K562 (cell line): ENCODE measurements around the gene ARHGAP4. TPM values are rescaled to one million over a fixed set of nuclear protein-coding genes. Genes with fewer than 3 reads are reported as not detected.
A peak's percentile ranks its signal among the peaks of the same experiment; 100 is the strongest.

Experiments
- ATF1 ChIP-seq, 2 experiments: fragments of 450-650 bp in 1 of 2; IDR thresholded peaks; 2 replicates each; pipeline ENCODE4 v1.6.1; 2016; ENCODE audit warnings: missing compliant biosample characterization in 1 of 2, missing genetic modification characterization in 1 of 2
- ATF3 ChIP-seq, 2 experiments: fragments of 450-650 bp in 1 of 2; sonication (generic) in 1 of 2; formaldehyde crosslinking in 1 of 2; IDR thresholded peaks in 1 of 2; conservative IDR thresholded peaks in 1 of 2; 2 replicates each; pipeline versions ENCODE4 v1.6.1 to v1.8.1; 2016 to 2023; ENCODE audit warnings: mild to moderate bottlenecking in 2 of 2, moderate library complexity in 2 of 2, inconsistent platforms in 1 of 2, missing genetic modification reagents in 1 of 2
- CBFA2T2 ChIP-seq: fragments of 450-650 bp; conservative IDR thresholded peaks from 2 replicates; pipeline ENCODE4 v1.6.1; 2017; ENCODE audit warnings: mild to moderate bottlenecking
- CEBPB ChIP-seq: fragments of 450-650 bp; IDR thresholded peaks from 2 replicates; pipeline ENCODE4 v1.6.1; 2016; ENCODE audit warnings: missing genetic modification characterization, missing compliant biosample characterization
- CREB3L1 ChIP-seq: fragments of 450-650 bp; IDR thresholded peaks from 2 replicates; pipeline ENCODE4 v1.6.1; 2014; ENCODE audit warnings: low read depth, mild to moderate bottlenecking, moderate library complexity, borderline replicate concordance
- DPF2 ChIP-seq: fragments of 450-650 bp; IDR thresholded peaks from 2 replicates; pipeline ENCODE4 v1.6.1; 2016
- FOXJ3 ChIP-seq: sonication (generic); formaldehyde crosslinking; IDR thresholded peaks from 2 replicates; pipeline ENCODE4 v1.4.0; 2020; ENCODE audit warnings: mild to moderate bottlenecking, missing genetic modification reagents
- FOXK2 ChIP-seq, 2 experiments: fragments of 450-650 bp; IDR thresholded peaks in 1 of 2; conservative IDR thresholded peaks in 1 of 2; 2 replicates each; pipeline ENCODE4 v1.6.1; 2016; ENCODE audit warnings: low read depth in 2 of 2, mild to moderate bottlenecking in 1 of 2
- FUS ChIP-seq: fragments of 200-400 bp; formaldehyde crosslinking; optimal IDR thresholded peaks from 2 replicates; pipeline ENCODE3; 2017; ENCODE audit warnings: low read depth, low read length
- HCFC1 ChIP-seq: IDR thresholded peaks from 2 replicates; pipeline ENCODE4 v1.6.1; 2012; ENCODE audit warnings: low read depth, low read length, improper control_type of control experiment
- HDAC2 ChIP-seq: fragments of 450-650 bp; IDR thresholded peaks from 2 replicates; pipeline ENCODE4 v1.6.1; 2016; ENCODE audit warnings: mild to moderate bottlenecking
- HLTF ChIP-seq: fragments of 450-650 bp; IDR thresholded peaks from 2 replicates; pipeline ENCODE4 v1.6.1; 2016
- LARP7 ChIP-seq: fragments of 450-650 bp; IDR thresholded peaks from 2 replicates; pipeline ENCODE4 v1.6.1; 2016
- MYC ChIP-seq, 2 experiments: fragments of 250-450 bp in 1 of 2; sonication (Bioruptor Pico) in 1 of 2; IDR thresholded peaks; 2 replicates each; pipeline versions ENCODE4 v1.5.1 to v1.6.1; 2012 to 2021; ENCODE audit warnings: low read depth in 2 of 2, borderline replicate concordance in 1 of 2, improper control_type of control experiment in 1 of 2, low read length in 1 of 2, mild to moderate bottlenecking in 1 of 2, moderate library complexity in 1 of 2
- NCOA4 ChIP-seq: fragments of 450-650 bp; IDR thresholded peaks from 2 replicates; pipeline ENCODE4 v1.6.1; 2018; ENCODE audit warnings: mild to moderate bottlenecking; ENCODE audit not compliant: partially characterized antibody
- NEUROD1 ChIP-seq: fragments of 150-350 bp; IDR thresholded peaks from 2 replicates; pipeline ENCODE4 v1.6.1; 2014; ENCODE audit warnings: borderline replicate concordance, low read length, low read depth; ENCODE audit not compliant: partially characterized antibody
- NFE2 ChIP-seq: IDR thresholded peaks from 2 replicates; pipeline ENCODE4 v1.6.1; 2014; ENCODE audit warnings: antibody characterized with exemption, low read depth
- PBX2 ChIP-seq, 2 experiments: IDR thresholded peaks in 1 of 2; conservative IDR thresholded peaks in 1 of 2; 2 replicates each; pipeline ENCODE4 v1.6.1; 2016; ENCODE audit warnings: low read depth in 2 of 2, mild to moderate bottlenecking in 1 of 2, missing compliant biosample characterization in 1 of 2, missing genetic modification characterization in 1 of 2, moderate library complexity in 1 of 2
- PHB2 ChIP-seq: fragments of 450-650 bp; IDR thresholded peaks from 2 replicates; pipeline ENCODE4 v1.6.1; 2017; ENCODE audit warnings: low read depth
- SPI1 ChIP-seq: IDR thresholded peaks from 2 replicates; pipeline ENCODE4 v1.6.1; 2011; ENCODE audit warnings: low read depth, low read length, control low read depth, borderline replicate concordance
- TARDBP ChIP-seq: fragments of 450-650 bp; IDR thresholded peaks from 2 replicates; pipeline ENCODE4 v1.6.1; 2016
- ZEB2 ChIP-seq: fragments of 450-650 bp; IDR thresholded peaks from 2 replicates; pipeline ENCODE4 v1.6.1; 2016
- ZKSCAN8 ChIP-seq: fragments of 200-800 bp; sonication (Bioruptor generic); IDR thresholded peaks from 2 replicates; pipeline ENCODE4 v1.6.1; 2016; ENCODE audit warnings: missing genetic modification characterization, missing compliant biosample characterization
- ZNF24 ChIP-seq: fragments of 450-650 bp; IDR thresholded peaks from 2 replicates; pipeline ENCODE4 v1.6.1; 2016
- polyA plus RNA-seq, 8 experiments: library from polyadenylated mRNA; depleted of rRNA in 4 of 8; stranded (reverse) in 5 of 8; unstranded in 3 of 8; fragments of >200 nt; fragmentation: Nextera tagmentation in 2 of 8; fragmentation: Illumina TruSeq in 1 of 8; extraction: Ambion mirVana in 2 of 8; extraction: Trizol in 1 of 8; gene quantifications; 2 replicates each; pipeline versions ENCODE4 v1.2.1 to v1.2.3, GENCODE V29; 2011 to 2014; ENCODE audit warnings: inconsistent platforms in 1 of 8, missing spikeins in 1 of 8
- total RNA-seq, 7 experiments: library from RNA; depleted of rRNA in 6 of 7; stranded (reverse); fragments of >200 nt in 6 of 7; fragmentation: Illumina TruSeq in 2 of 7; extraction: Trizol in 2 of 7; gene quantifications; 2 replicates each; pipeline versions ENCODE4 v1.2.1 to v1.2.3, GENCODE V29; 2011 to 2021; ENCODE audit warnings: low replicate concordance in 1 of 7

ARHGAP4 gene
- total and polyA plus RNA-seq, 9 of the 15 experiments (the other 6 are each of a cell fraction or from before 2014, with no cell fraction given): 0.30 to 81.8 (median 13.5) TPM

GRCh38 chrX:153897899-153898298, 28.2 kb downstream of the ARHGAP4 start (continued):
- TF ChIP-seq CEBPB (tag) (no peak), NFE2 (peak; percentile 35), PBX2 (CRISPR knock-in tag; IDR thresholded peaks at IDR 0.05; ENCODE audit: low read depth) (no peak), PBX2 (tag; conservative IDR thresholded peaks at IDR 0.05; ENCODE audit: low read depth) (peak; percentile 74), NEUROD1 (peak; percentile 73), ZKSCAN8 (CRISPR knock-in tag) (peak; percentile 83), TARDBP (peak; percentile 97), FOXJ3 (CRISPR knock-in tag) (no peak), CREB3L1 (0 out of 2 replicates have a peak, but pooled peaks have one; percentile 36), HDAC2 (peak; percentile 99), ATF1 (CRISPR knock-in tag; IDR thresholded peaks at IDR 0.05) (no peak), ATF1 (tag; IDR thresholded peaks at IDR 0.05) (peak; percentile 55), SPI1 (peak; percentile 69; the same call in 1 of the 2 replicates), ATF3 (IDR thresholded peaks at IDR 0.05) (peak; percentile 43; the same call in 1 of the 2 replicates), ATF3 (CRISPR knock-in tag; conservative IDR thresholded peaks at IDR 0.05) (no peak), FUS (no peak), PHB2 (peak; percentile 98), LARP7 (no peak), CBFA2T2 (peak; percentile 99), ZEB2 (peak; percentile 29; the same call in 1 of the 2 replicates), FOXK2 (conservative IDR thresholded peaks at IDR 0.05 in 1 of 2, IDR thresholded peaks at IDR 0.05 in 1 of 2; ENCODE audit: low read depth in 2 of 2) (peak; percentile 74 to 83; a peak in 3 of 4 replicates), NCOA4 (peak; percentile 88), ZNF24 (peak; percentile 39; the same call in 1 of the 2 replicates), HCFC1 (0 out of 2 replicates have a peak, but pooled peaks have one; percentile 11), MYC (IDR thresholded peaks at IDR 0.05; ENCODE audit: low read depth, low read length) (peak; percentile 55), MYC (CRISPR knock-in tag; IDR thresholded peaks at IDR 0.05; ENCODE audit: borderline replicate concordance, low read depth) (no peak), HLTF (0 out of 2 replicates have a peak, but pooled peaks have one; percentile 61), DPF2 (peak; percentile 98)
